Natural killer cell (primary cell): ENCODE data around the gene FARP1. TPM values are rescaled to one million over a fixed set of nuclear protein-coding genes. Genes with fewer than 3 reads are reported as not detected.

Experiments used
- ATAC-seq, 3 donors: fragments of 150-1000 bp in 2 of 3; fragments of 200-7000 bp in 1 of 3; cut with Tn5 transposase; 1 replicate in 1 of 3; 2 replicates in 2 of 3; pipeline ENCODE4 v1.10.0; 2021; ENCODE audit warnings: mild to moderate bottlenecking in 2 of 3, moderate library complexity in 2 of 3
- DNase-seq, 2 donors: peaks; one replicate each; pipeline versions ENCODE4 v3.0.0 to v3.0.0-alpha.2; 2013 to 2021; ENCODE audit warnings: mixed read lengths in 1 of 2
- H3K27ac ChIP-seq: one replicate; pipeline ENCODE4 v1.5.1; 2013; ENCODE audit warnings: mild to moderate bottlenecking, low read length
- H3K27me3 ChIP-seq: one replicate; pipeline ENCODE4 v1.6.1; 2013; ENCODE audit warnings: low read length; ENCODE audit not compliant: control insufficient read depth, insufficient read depth
- H3K36me3 ChIP-seq: one replicate; pipeline ENCODE4 v1.6.1; 2013; ENCODE audit warnings: low read length; ENCODE audit not compliant: control insufficient read depth, insufficient read depth
- H3K4me1 ChIP-seq: one replicate; pipeline ENCODE4 v1.6.1; 2013; ENCODE audit warnings: low read length; ENCODE audit not compliant: control insufficient read depth, insufficient read depth
- H3K4me3 ChIP-seq: one replicate; pipeline ENCODE4 v1.5.1; 2013; ENCODE audit warnings: low read length
- H3K9me3 ChIP-seq: one replicate; pipeline ENCODE4 v1.6.1; 2013; ENCODE audit warnings: low read length; ENCODE audit not compliant: control insufficient read depth, insufficient read depth
- H3K27ac Mint-ChIP-seq, 2 donors: one replicate each; pipeline ENCODE4 v1.8.0; 2022; ENCODE audit warnings: mild to moderate bottlenecking in 2 of 2, mixed read lengths in 2 of 2, moderate library complexity in 1 of 2
- H3K27me3 Mint-ChIP-seq, 2 donors: one replicate each; pipeline ENCODE4 v1.8.0; 2022; ENCODE audit warnings: low read depth in 2 of 2, mixed read lengths in 2 of 2
- H3K36me3 Mint-ChIP-seq: one replicate; pipeline ENCODE4 v1.8.0; 2022; ENCODE audit warnings: mixed read lengths
- H3K4me1 Mint-ChIP-seq, 2 donors: one replicate each; pipeline ENCODE4 v1.8.0; 2022; ENCODE audit warnings: mixed read lengths in 2 of 2
- H3K4me3 Mint-ChIP-seq: one replicate; pipeline ENCODE4 v1.8.0; 2022; ENCODE audit warnings: mild to moderate bottlenecking, moderate library complexity, mixed read lengths
- H3K9me3 Mint-ChIP-seq, 2 donors: one replicate each; pipeline ENCODE4 v1.8.0; 2022; ENCODE audit warnings: mixed read lengths in 2 of 2
- WGBS: methylation state at CpG from one replicate; pipeline ENCODE4 v1.1.7; 2013; ENCODE audit warnings: missing lambda C conversion rate; ENCODE audit not compliant: insufficient coverage; 5-methylcytosine and 5-hydroxymethylcytosine counted together
- intact Hi-C: fragments of 100-400 bp; cut with micrococcal nuclease; formaldehyde crosslinking; loops from one replicate; pipeline ENCODE4 v1.14.2; 2022
- total RNA-seq, 4 donors: library from RNA; stranded (reverse); fragments of 120-200 nt in 1 of 4; gene quantifications; one replicate each; pipeline versions ENCODE4 v1.2.3 to v1.2.4, GENCODE V29; 2013 to 2022
- TF ChIP-seq, protein P1 (sequence below): fragments of 200-600 bp; IDR thresholded peaks from one replicate; pipeline ENCODE4 v1.8.0; 2022; ENCODE audit warnings: antibody characterized with exemption

The FARP1 gene
- total RNA-seq, 3 donors from 2014 or later (not counting 1 experiment from before 2014, with no cell fraction given), result 0.71 to 1.2 (median 1.1) TPM

DNA sequence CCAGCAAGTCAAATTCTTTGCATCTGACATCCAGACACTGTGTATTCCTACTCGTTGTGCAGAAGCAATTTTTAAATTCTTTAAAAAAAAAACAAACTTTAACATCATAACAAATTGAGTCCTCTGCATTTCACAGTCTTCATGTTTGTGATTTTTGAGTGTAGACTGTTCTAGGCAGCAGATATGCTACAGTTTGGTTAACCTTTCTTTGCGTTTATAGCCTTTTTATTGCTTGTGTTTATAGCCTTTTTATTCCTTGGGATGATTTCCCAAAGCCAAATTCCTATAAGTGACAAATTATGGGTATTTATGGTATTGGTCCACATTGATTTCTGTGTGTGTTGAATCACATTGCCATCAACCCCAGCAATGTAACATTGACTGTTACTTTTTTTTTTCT is 49.1 kb downstream of the FARP1 start:
- DNase-seq (no peak), ATAC-seq (no peak)
- no peaks in the 10 kb centered on the region for H3K27me3 ChIP-seq
- Mint-ChIP-seq H3K27me3 (no peaks in the 10 kb centered on the region), H3K4me3 (no peak overlapping the region), H3K4me1 (no peaks in the 10 kb centered on the region), H3K27ac (no peak overlapping the region), H3K36me3 (no peaks in the 10 kb centered on the region), H3K9me3 (no peaks in the 10 kb centered on the region)
- no peaks in the 10 kb centered on the region for H3K4me1 ChIP-seq
- no peak overlapping the region for H3K27ac ChIP-seq
- H3K36me3 ChIP-seq, result no peaks in the 10 kb centered on the region
- intact Hi-C loops, result no loop called here
- H3K9me3 ChIP-seq, result no peaks in the 10 kb centered on the region
- no peak overlapping the region for H3K4me3 ChIP-seq
- WGBS, result 88% methylated on average over 1 of the region's 2 CpGs
- TF ChIP-seq, protein P1, sequence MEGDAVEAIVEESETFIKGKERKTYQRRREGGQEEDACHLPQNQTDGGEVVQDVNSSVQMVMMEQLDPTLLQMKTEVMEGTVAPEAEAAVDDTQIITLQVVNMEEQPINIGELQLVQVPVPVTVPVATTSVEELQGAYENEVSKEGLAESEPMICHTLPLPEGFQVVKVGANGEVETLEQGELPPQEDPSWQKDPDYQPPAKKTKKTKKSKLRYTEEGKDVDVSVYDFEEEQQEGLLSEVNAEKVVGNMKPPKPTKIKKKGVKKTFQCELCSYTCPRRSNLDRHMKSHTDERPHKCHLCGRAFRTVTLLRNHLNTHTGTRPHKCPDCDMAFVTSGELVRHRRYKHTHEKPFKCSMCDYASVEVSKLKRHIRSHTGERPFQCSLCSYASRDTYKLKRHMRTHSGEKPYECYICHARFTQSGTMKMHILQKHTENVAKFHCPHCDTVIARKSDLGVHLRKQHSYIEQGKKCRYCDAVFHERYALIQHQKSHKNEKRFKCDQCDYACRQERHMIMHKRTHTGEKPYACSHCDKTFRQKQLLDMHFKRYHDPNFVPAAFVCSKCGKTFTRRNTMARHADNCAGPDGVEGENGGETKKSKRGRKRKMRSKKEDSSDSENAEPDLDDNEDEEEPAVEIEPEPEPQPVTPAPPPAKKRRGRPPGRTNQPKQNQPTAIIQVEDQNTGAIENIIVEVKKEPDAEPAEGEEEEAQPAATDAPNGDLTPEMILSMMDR, result no peak

- no peaks in the 10 kb centered on the region for H3K4me1 ChIP-seq
- 88% methylated on average over 8 of the region's 10 CpGs for WGBS
- no peaks in the 10 kb centered on the region for H3K9me3 ChIP-seq
- ATAC-seq, result no peak
- no peaks in the 10 kb centered on the region for H3K36me3 ChIP-seq
- Mint-ChIP-seq H3K27ac (no peak overlapping the region), H3K4me3 (no peak overlapping the region), H3K9me3 (no peaks in the 10 kb centered on the region), H3K4me1 (no peaks in the 10 kb centered on the region), H3K36me3 (no peaks in the 10 kb centered on the region), H3K27me3 (no peaks in the 10 kb centered on the region)
- H3K4me3 ChIP-seq, result no peak overlapping the region
- TF ChIP-seq, protein P1, result no peak
- no peak for DNase-seq
- no peaks in the 10 kb centered on the region for H3K27me3 ChIP-seq
- intact Hi-C loops, result no loop called here
- H3K27ac ChIP-seq, result no peak overlapping the region
Observed at GRCh38 chr13:98195054-98195791, 52.3 kb downstream of the FARP1 start.

- Histone ChIP-seq H3K4me3 (no peak overlapping the region), H3K36me3 (no peaks in the 10 kb centered on the region), H3K4me1 (no peaks in the 10 kb centered on the region), H3K9me3 (no peaks in the 10 kb centered on the region), H3K27me3 (no peaks in the 10 kb centered on the region), H3K27ac (no peak overlapping the region)
- Mint-ChIP-seq H3K36me3 (no peaks in the 10 kb centered on the region), H3K27me3 (no peaks in the 10 kb centered on the region), H3K4me3 (no peak overlapping the region), H3K9me3 (no peaks in the 10 kb centered on the region), H3K4me1 (no peaks in the 10 kb centered on the region), H3K27ac (no peak overlapping the region)
- DNase-seq (no peak), ATAC-seq (no peak)
- TF ChIP-seq, protein P1, result no peak
- WGBS, result 91% methylated on average over 3 of the region's 4 CpGs
- intact Hi-C loops, result no loop called here
Observed at GRCh38 chr13:98198683-98199082, 55.8 kb downstream of the FARP1 start.

GRCh38 chr13:98199480-98199879 is 56.6 kb downstream of the FARP1 start:
- Mint-ChIP-seq H3K9me3 (no peaks in the 10 kb centered on the region), H3K27ac (no peak overlapping the region), H3K4me3 (no peak overlapping the region), H3K4me1 (no peaks in the 10 kb centered on the region), H3K36me3 (no peaks in the 10 kb centered on the region), H3K27me3 (no peaks in the 10 kb centered on the region)
- Histone ChIP-seq H3K27ac (no peak overlapping the region), H3K4me3 (no peak overlapping the region), H3K4me1 (no peaks in the 10 kb centered on the region), H3K36me3 (no peaks in the 10 kb centered on the region), H3K9me3 (no peaks in the 10 kb centered on the region), H3K27me3 (no peaks in the 10 kb centered on the region)
- ATAC-seq (no peak), DNase-seq (no peak)
- WGBS, result 80% methylated on average over 4 of the region's 4 CpGs
- TF ChIP-seq, protein P1, result no peak
- intact Hi-C loops, result no loop called here
